Measurements from ENCODE around the gene ARHGAP10.

The ARHGAP10 gene

DNA sequence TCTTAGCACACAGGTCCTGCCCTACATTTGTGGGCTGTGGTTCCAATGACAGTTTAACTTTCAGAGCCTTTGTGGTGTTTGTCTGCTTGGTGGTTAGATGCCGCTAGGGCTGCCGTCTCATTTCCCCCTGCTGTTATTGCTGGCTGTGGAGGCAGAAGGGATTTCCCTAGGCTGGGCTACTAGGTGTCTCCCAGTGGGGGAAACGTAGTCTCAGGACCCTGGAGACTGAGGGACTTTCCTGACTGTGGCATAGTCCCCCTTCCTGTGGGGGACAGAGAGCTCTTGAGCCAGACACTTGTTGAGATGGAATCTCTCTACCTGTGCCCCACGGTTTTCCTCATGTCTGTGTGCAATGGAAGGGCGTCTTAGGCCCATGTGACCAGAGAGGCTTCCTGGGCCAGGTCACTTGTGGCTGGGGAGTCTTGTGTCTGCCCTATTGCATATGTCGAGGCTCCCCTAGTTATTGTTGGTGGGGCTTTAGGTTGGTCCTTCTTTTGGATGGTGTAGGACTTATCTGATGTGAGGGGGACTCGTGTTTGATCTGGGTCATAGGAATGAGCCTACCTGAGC is 68.2 kb downstream of the ARHGAP10 start:
- no peak for TF ChIP-seq TAF1 (IDR thresholded peaks at IDR 0.05; ENCODE audit: low read depth)
- no peak for TF ChIP-seq RAD21 (IDR thresholded peaks at IDR 0.05; ENCODE audit: low read depth)
- TF ChIP-seq CREB1 (IDR thresholded peaks at IDR 0.05; ENCODE audit: low read depth) = no peak
- no peak for TF ChIP-seq NFIC (IDR thresholded peaks at IDR 0.05)
- TF ChIP-seq TEAD4 (IDR thresholded peaks at IDR 0.05) = no peak
- no peak for TF ChIP-seq ZBTB7A (IDR thresholded peaks at IDR 0.05; ENCODE audit: low read depth)
- TF ChIP-seq, protein P1, sequence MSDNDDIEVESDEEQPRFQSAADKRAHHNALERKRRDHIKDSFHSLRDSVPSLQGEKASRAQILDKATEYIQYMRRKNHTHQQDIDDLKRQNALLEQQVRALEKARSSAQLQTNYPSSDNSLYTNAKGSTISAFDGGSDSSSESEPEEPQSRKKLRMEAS (IDR thresholded peaks at IDR 0.05) = no peak
- no peak for TF ChIP-seq CEBPB (IDR thresholded peaks at IDR 0.05)
- no peak for TF ChIP-seq EGR1 (IDR thresholded peaks at IDR 0.05)
- TF ChIP-seq, protein P2, sequence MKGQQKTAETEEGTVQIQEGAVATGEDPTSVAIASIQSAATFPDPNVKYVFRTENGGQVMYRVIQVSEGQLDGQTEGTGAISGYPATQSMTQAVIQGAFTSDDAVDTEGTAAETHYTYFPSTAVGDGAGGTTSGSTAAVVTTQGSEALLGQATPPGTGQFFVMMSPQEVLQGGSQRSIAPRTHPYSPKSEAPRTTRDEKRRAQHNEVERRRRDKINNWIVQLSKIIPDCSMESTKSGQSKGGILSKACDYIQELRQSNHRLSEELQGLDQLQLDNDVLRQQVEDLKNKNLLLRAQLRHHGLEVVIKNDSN (IDR thresholded peaks at IDR 0.05) = no peak
- TF ChIP-seq EP300 (IDR thresholded peaks at IDR 0.05; ENCODE audit: borderline replicate concordance) = no peak
- TF ChIP-seq YY1 (IDR thresholded peaks at IDR 0.05; ENCODE audit: low read depth) = no peak
- TF ChIP-seq, protein P3, sequence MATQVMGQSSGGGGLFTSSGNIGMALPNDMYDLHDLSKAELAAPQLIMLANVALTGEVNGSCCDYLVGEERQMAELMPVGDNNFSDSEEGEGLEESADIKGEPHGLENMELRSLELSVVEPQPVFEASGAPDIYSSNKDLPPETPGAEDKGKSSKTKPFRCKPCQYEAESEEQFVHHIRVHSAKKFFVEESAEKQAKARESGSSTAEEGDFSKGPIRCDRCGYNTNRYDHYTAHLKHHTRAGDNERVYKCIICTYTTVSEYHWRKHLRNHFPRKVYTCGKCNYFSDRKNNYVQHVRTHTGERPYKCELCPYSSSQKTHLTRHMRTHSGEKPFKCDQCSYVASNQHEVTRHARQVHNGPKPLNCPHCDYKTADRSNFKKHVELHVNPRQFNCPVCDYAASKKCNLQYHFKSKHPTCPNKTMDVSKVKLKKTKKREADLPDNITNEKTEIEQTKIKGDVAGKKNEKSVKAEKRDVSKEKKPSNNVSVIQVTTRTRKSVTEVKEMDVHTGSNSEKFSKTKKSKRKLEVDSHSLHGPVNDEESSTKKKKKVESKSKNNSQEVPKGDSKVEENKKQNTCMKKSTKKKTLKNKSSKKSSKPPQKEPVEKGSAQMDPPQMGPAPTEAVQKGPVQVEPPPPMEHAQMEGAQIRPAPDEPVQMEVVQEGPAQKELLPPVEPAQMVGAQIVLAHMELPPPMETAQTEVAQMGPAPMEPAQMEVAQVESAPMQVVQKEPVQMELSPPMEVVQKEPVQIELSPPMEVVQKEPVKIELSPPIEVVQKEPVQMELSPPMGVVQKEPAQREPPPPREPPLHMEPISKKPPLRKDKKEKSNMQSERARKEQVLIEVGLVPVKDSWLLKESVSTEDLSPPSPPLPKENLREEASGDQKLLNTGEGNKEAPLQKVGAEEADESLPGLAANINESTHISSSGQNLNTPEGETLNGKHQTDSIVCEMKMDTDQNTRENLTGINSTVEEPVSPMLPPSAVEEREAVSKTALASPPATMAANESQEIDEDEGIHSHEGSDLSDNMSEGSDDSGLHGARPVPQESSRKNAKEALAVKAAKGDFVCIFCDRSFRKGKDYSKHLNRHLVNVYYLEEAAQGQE (IDR thresholded peaks at IDR 0.05; ENCODE audit: low read depth) = no peak
- no peak for TF ChIP-seq TCF12 (IDR thresholded peaks at IDR 0.05; ENCODE audit: low read depth)
- no peak for TF ChIP-seq FOXM1 (IDR thresholded peaks at IDR 0.05; ENCODE audit: borderline replicate concordance, low read depth)

DNA sequence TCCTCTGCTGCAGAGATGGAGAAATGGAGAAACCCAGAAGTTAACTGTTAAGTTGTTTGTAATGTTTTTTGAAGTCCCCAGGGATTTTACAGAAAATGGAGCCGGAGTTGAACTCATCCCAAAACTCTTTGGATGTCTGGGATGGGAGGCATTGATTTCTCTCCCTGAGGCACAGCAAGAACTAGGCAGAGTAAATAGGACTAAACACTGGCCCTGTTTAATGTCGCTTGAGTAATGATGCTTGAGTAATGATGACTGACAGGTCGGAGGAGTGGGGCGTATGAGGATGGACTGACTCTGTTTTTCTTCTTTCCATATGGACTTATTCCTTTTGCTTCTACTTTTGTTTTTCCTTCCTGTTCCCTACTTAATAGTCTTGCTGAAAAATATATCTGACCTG is 69.9 kb downstream of the ARHGAP10 start:
- TF ChIP-seq TAF1 (IDR thresholded peaks at IDR 0.05; ENCODE audit: low read depth) (no peak), NFIC (IDR thresholded peaks at IDR 0.05) (no peak), EP300 (IDR thresholded peaks at IDR 0.05; ENCODE audit: borderline replicate concordance) (no peak), CREB1 (IDR thresholded peaks at IDR 0.05; ENCODE audit: low read depth) (no peak), YY1 (IDR thresholded peaks at IDR 0.05; ENCODE audit: low read depth) (no peak)

DNA sequence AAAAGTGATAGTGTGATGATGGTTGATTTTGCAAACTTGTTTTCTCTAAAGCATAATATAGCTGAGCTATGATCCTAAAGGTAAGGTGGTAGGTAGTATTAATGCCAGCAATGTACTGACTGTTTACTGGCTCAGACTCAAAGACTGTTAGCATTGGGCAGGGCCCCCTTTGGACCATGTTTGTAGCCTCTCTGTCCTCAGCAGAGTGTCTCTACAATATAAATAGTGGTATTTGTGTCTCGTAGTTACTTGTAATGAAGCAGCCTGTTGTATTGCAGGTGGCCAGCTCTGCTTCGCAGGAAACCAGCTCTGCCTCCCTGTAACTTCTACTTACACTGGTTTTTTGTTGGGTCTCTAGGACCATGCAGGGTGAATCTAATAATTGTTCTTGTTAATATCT is 70.5 kb downstream of the ARHGAP10 start:
- no peak for TF ChIP-seq RAD21 (IDR thresholded peaks at IDR 0.05; ENCODE audit: low read depth)

DNA sequence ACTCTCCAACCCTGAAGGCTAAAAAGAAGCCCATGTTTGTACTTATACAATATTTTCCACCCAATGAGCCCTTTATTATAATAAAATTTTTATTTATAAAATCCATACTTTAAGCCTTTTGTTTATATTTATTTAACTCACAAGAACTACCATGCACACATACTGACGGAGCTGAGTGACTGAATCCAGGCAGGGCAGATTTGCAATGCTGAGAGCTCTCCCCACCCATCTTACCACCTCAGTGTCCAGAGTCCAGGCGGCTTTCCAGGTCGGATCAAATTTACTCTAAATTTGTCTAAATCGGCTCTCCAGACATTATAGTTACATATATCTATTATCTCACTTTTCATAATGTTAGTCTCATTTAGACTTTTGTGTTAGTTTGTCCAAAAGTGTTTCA is 74.1 kb downstream of the ARHGAP10 start:
- TF ChIP-seq, protein P2 (IDR thresholded peaks at IDR 0.05) = no peak
- TF ChIP-seq ZBTB7A (IDR thresholded peaks at IDR 0.05; ENCODE audit: low read depth) (no peak), TEAD4 (IDR thresholded peaks at IDR 0.05) (no peak), YY1 (IDR thresholded peaks at IDR 0.05; ENCODE audit: low read depth) (no peak), FOXM1 (IDR thresholded peaks at IDR 0.05; ENCODE audit: borderline replicate concordance, low read depth) (no peak), TCF12 (IDR thresholded peaks at IDR 0.05; ENCODE audit: low read depth) (no peak)
- TF ChIP-seq, protein P1 (IDR thresholded peaks at IDR 0.05) = no peak

DNA sequence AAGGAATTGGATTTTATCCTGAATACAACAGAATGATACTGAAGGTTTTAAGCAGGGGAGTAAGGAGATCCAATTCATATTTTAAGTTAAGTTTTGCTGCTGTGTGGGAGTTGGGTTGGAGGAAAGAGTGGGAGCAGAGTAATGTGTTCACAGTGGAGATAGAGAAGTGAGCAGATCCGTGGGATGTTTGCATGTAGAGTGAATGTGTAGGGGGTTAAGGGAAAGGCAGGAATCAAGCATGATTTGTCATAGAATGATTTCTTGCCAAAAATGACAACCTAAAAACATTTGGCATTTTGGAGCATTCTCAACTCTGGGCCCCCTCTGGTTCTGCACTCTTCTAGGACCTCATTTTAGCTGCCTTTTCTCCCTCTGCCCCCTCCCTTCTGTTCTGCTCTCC is 76.6 kb downstream of the ARHGAP10 start:
- TF ChIP-seq CEBPB (IDR thresholded peaks at IDR 0.05) (no peak), TCF12 (IDR thresholded peaks at IDR 0.05; ENCODE audit: low read depth) (no peak), RAD21 (IDR thresholded peaks at IDR 0.05; ENCODE audit: low read depth) (no peak), TEAD4 (IDR thresholded peaks at IDR 0.05) (no peak), FOXM1 (IDR thresholded peaks at IDR 0.05; ENCODE audit: borderline replicate concordance, low read depth) (no peak), CREB1 (IDR thresholded peaks at IDR 0.05; ENCODE audit: low read depth) (no peak), TAF1 (IDR thresholded peaks at IDR 0.05; ENCODE audit: low read depth) (no peak), YY1 (IDR thresholded peaks at IDR 0.05; ENCODE audit: low read depth) (no peak), ZBTB7A (IDR thresholded peaks at IDR 0.05; ENCODE audit: low read depth) (no peak), NFIC (IDR thresholded peaks at IDR 0.05) (no peak), EGR1 (IDR thresholded peaks at IDR 0.05) (no peak), EP300 (IDR thresholded peaks at IDR 0.05; ENCODE audit: borderline replicate concordance) (no peak)
- TF ChIP-seq, protein P1 (IDR thresholded peaks at IDR 0.05) = no peak
- TF ChIP-seq, protein P3 (IDR thresholded peaks at IDR 0.05; ENCODE audit: low read depth) = no peak
- TF ChIP-seq, protein P2 (IDR thresholded peaks at IDR 0.05) = no peak
